RWPE2 (cell line): ENCODE measurements around the gene SLC6A18.
"Not testable (repeated sequence)": the region's sequence is repeated elsewhere in the genome, so short reads cannot be mapped to it uniquely, and the experiment has no call there.

Experiments used
- ATAC-seq: fragments of 200-7000 bp; cut with Tn5 transposase; 3 replicates; pipeline ENCODE4 v1.9.1; 2021; ENCODE audit warnings: low read depth
- DNase-seq: peaks from one replicate; pipeline ENCODE4 v3.0.0-alpha.2; 2020; ENCODE audit warnings: low spot score
- H3K27ac ChIP-seq: fragments of 450-650 bp; 2 replicates; pipeline ENCODE4 v1.5.1; 2017; ENCODE audit warnings: mild to moderate bottlenecking; ENCODE audit not compliant: poor library complexity, severe bottlenecking
- H3K27me3 ChIP-seq: fragments of 250-450 bp; sonication (Bioruptor Pico); 2 replicates; pipeline ENCODE4 v1.5.1; 2021; ENCODE audit warnings: mild to moderate bottlenecking, moderate library complexity; ENCODE audit not compliant: insufficient read depth, poor library complexity, severe bottlenecking
- H3K36me3 ChIP-seq: fragments of 250-450 bp; sonication (Bioruptor Pico); 2 replicates; pipeline ENCODE4 v1.5.1; 2020; ENCODE audit warnings: low read depth, mild to moderate bottlenecking, moderate library complexity
- H3K4me1 ChIP-seq: fragments of 250-450 bp; sonication (Bioruptor Pico); 2 replicates; pipeline ENCODE4 v1.5.1; 2021; ENCODE audit warnings: mild to moderate bottlenecking, moderate library complexity; ENCODE audit not compliant: insufficient read depth, poor library complexity, severe bottlenecking
- H3K4me3 ChIP-seq: fragments of 250-450 bp; sonication (Bioruptor Pico); 2 replicates; pipeline ENCODE4 v1.5.1; 2021; ENCODE audit warnings: mild to moderate bottlenecking, moderate library complexity; ENCODE audit not compliant: severe bottlenecking
- H3K9me3 ChIP-seq: fragments of 250-450 bp; sonication (Bioruptor Pico); 2 replicates; pipeline ENCODE4 v1.5.1; 2021; ENCODE audit warnings: mild to moderate bottlenecking, moderate library complexity; ENCODE audit not compliant: severe bottlenecking
- CTCF ChIP-seq: fragments of 450-650 bp; IDR thresholded peaks from one replicate; pipeline ENCODE4 v1.5.1; 2017; ENCODE audit warnings: mild to moderate bottlenecking, moderate library complexity; ENCODE audit not compliant: poor library complexity, severe bottlenecking

Gene SLC6A18

GRCh38 chr5:1270426-1270825 is 45.2 kb downstream of the SLC6A18 start:
- H3K27me3 ChIP-seq = no peaks in the 10 kb centered on the region
- H3K36me3 ChIP-seq = no peaks in the 10 kb centered on the region
- no peak for TF ChIP-seq CTCF
- ATAC-seq = no peak
- no peak for DNase-seq
- no peaks in the 10 kb centered on the region for H3K9me3 ChIP-seq
- no peak overlapping the region for H3K4me3 ChIP-seq
- no peaks in the 10 kb centered on the region for H3K4me1 ChIP-seq
- H3K27ac ChIP-seq = no peak overlapping the region

GRCh38 chr5:1270933-1271914 is 46.0 kb downstream of the SLC6A18 start:
- H3K27ac ChIP-seq = no peak overlapping the region
- H3K27me3 ChIP-seq = no peaks in the 10 kb centered on the region
- H3K36me3 ChIP-seq = no peaks in the 10 kb centered on the region
- no peak for TF ChIP-seq CTCF
- H3K4me3 ChIP-seq = no peak overlapping the region
- no peaks in the 10 kb centered on the region for H3K9me3 ChIP-seq
- no peaks in the 10 kb centered on the region for H3K4me1 ChIP-seq
- ATAC-seq (no peak), DNase-seq (no peak)

- Histone ChIP-seq H3K36me3 (no peaks in the 10 kb centered on the region), H3K27me3 (no peaks in the 10 kb centered on the region), H3K27ac (no peak overlapping the region), H3K9me3 (no peaks in the 10 kb centered on the region), H3K4me3 (no peak overlapping the region), H3K4me1 (no peaks in the 10 kb centered on the region)
- no peak for TF ChIP-seq CTCF
- DNase-seq (no peak), ATAC-seq (no peak)
Measured at GRCh38 chr5:1272201-1272600, 47.0 kb downstream of the SLC6A18 start.

DNA sequence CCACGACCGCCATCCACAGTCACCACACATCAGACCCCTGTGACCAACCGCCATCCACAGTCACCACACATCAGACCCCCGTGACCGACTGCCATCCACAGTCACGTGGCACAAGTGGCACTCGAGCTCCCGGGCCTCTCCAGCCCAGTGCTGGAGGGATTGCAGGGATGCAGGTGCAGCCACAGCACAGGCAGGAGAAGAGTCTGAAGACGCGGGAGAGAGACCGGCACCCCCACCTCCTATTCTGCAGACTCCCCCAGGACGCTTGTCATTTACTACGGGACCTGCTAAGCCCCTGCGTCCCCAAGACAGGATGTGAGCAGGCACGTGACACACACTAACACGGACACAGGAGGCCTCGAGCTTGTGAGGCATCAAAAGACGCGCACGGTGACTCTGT is 48.6 kb downstream of the SLC6A18 start:
- H3K9me3 ChIP-seq = no peaks in the 10 kb centered on the region
- DNase-seq (no peak), ATAC-seq (no peak)
- no peaks in the 10 kb centered on the region for H3K4me1 ChIP-seq
- H3K36me3 ChIP-seq = no peaks in the 10 kb centered on the region
- no peak overlapping the region for H3K27ac ChIP-seq
- no peak overlapping the region for H3K4me3 ChIP-seq
- TF ChIP-seq CTCF = no peak
- H3K27me3 ChIP-seq = no peaks in the 10 kb centered on the region

DNA sequence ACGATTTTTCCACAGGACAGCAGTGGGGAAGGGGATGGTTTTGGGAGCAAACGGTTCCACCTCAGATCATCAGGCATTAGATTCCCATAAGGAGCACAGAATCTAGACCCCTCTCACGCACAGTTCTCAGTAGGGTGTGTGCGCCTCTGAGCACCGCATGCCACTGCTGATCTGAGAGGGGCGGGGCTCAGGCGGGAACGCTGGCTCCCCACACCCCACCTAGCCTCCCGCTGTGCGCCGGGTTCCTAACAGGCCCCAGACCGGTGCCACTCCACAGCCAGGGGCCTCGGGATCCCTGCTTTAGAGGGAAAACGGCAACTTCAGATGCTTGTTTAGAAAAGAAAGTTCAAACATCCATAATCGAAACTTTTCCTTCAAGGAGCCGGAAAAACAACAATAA is 49.3 kb downstream of the SLC6A18 start:
- H3K9me3 ChIP-seq = no peaks in the 10 kb centered on the region
- no peaks in the 10 kb centered on the region; the same call in 1 of the 2 replicates for H3K36me3 ChIP-seq
- no peak for ATAC-seq
- H3K27ac ChIP-seq = no peak overlapping the region
- no peak for TF ChIP-seq CTCF
- no peaks in the 10 kb centered on the region for H3K4me1 ChIP-seq
- H3K27me3 ChIP-seq = no peaks in the 10 kb centered on the region
- H3K4me3 ChIP-seq = no peak overlapping the region
- no peak for DNase-seq

DNA sequence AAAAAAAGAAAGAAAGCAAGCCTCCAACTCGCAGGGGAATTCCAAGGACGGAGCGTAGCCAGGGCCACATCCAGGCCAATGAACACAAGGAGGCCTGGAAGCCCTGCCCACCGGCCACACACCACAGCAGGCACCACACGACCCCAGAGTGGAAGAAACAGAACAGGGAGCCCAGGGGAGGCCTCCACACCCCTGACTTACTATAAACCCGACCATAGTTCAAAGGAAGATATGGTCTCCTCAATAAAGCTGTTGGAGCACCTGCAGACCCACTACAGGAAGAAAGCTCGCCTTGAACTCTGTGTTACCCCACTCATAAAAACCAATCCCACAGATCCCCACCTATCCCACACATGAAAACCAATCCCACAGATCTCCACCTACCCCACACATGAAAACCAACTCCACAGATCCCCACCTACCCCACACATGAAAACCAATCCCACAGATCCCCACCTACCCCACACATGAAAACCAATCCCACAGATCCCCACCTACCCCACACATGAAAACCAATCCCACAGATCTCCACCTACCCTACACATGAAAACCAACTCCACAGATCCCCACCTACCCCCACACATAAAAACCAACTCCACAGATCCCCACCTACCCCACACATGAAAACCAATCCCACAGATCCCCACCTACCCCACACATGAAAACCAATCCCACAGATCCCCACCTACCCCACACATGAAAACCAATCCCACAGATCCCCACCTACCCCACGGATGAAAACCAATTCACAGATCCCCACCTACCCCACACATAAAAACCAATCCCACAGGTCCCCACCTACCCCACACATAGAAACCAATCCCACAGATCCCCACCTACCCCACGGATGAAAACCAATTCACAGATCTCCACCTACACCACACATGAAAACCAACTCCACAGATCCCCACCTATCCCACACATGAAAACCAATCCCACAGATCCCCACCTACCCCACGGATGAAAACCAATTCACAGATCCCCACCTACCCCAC is 50.5 kb downstream of the SLC6A18 start:
- H3K27ac ChIP-seq, H3K4me1 ChIP-seq, ATAC-seq, H3K36me3 ChIP-seq, DNase-seq, H3K9me3 ChIP-seq, H3K27me3 ChIP-seq, H3K4me3 ChIP-seq: not testable (repeated sequence)
